ENCODE results near the gene OOEP. TPM values are rescaled to one million over a fixed set of nuclear protein-coding genes. Genes with fewer than 3 reads are reported as not detected.

Gene OOEP

DNA sequence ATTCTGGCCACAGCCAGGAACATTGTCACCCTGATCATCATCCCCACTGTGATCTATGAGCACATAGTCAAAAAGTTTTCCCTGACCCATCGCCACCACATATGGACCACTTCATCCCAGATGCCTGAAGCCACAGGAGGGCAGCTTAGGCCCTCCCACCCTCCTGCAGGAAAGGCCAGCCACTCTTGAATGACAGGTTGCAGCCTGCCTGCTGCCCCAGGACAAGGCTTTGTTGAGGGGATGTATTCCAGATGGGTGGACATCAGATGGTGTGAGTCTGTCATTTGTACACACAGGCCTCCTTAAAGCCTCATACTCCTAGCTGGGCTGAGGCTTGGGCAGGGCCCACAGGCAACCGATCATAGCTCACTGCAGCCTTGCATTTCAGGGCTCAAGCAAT is 46.4 kb downstream of the OOEP start:
- H3K27me3 ChIP-seq (ENCODE audit: insufficient read depth, low read length, poor library complexity) = no peaks in the 10 kb centered on the region
- H3K4me3 ChIP-seq (ENCODE audit: low read length) = no peak overlapping the region
- no peaks in the 10 kb centered on the region for H3K4me1 ChIP-seq (ENCODE audit: control insufficient read depth, low read depth, low read length)
- no peak overlapping the region for H3K4me2 ChIP-seq (ENCODE audit: low read length)
- no peak overlapping the region for H2BK5ac ChIP-seq (ENCODE audit: low read length)
- no peak overlapping the region for H3K4ac ChIP-seq (ENCODE audit: low read depth, low read length)
- H3K23ac ChIP-seq (ENCODE audit: low read length) = no peak overlapping the region
- no peak overlapping the region for H2BK15ac ChIP-seq (replicated peaks; ENCODE audit: low read depth)
- H4K8ac ChIP-seq (ENCODE audit: low read depth, low read length) = no peak overlapping the region
- DNase-seq = no peak
- no peak overlapping the region for H3K27ac ChIP-seq (ENCODE audit: low read depth, low read length)
- H3K79me2 ChIP-seq (ENCODE audit: control insufficient read depth, insufficient read depth, low read length) = no peaks in the 10 kb centered on the region
- no peaks in the 10 kb centered on the region for H3K79me1 ChIP-seq (ENCODE audit: low read length)
- WGBS (ENCODE audit: extremely low coverage, insufficient coverage, low lambda C conversion rate) = no CpG with 5 or more reads among the region's 2 CpGs
- no peak overlapping the region for H3K9ac ChIP-seq (ENCODE audit: low read length)
- no peak overlapping the region for H4K5ac ChIP-seq (ENCODE audit: low read length)
- H2BK120ac ChIP-seq (ENCODE audit: low read depth, low read length) = no peak overlapping the region
- no peak overlapping the region for H3K18ac ChIP-seq (ENCODE audit: low read length)
- no peaks in the 10 kb centered on the region for H3K36me3 ChIP-seq (ENCODE audit: control insufficient read depth, insufficient read depth, low read length)
- H2AK5ac ChIP-seq (ENCODE audit: low read length) = no peak overlapping the region
- no peak overlapping the region for H3K56ac ChIP-seq (ENCODE audit: low read length)

Small RNA genes within 50 kb of the gene (small RNA-seq; reads per million reads assigned to genes)
- not detected for gene RPL39P3 (ENCODE audit: insufficient read depth)
